Colonic mucosa (tissue), 4 donors: ENCODE data around the gene ASIP. TPM values are rescaled to one million over a fixed set of nuclear protein-coding genes. Genes with fewer than 3 reads are reported as not detected.
"Not testable (repeated sequence)": the region's sequence is repeated elsewhere in the genome, so short reads cannot be mapped to it uniquely, and the experiment has no call there.

Experiments used
- DNase-seq: peaks from one replicate; pipeline ENCODE4 v3.0.0-alpha.2; 2020
- H3K27ac ChIP-seq: fragments of 200-600 bp; one replicate; pipeline ENCODE4 v1.8.0; 2021
- H3K27me3 ChIP-seq: fragments of 200-600 bp; one replicate; pipeline ENCODE4 v1.8.0; 2021
- H3K36me3 ChIP-seq: fragments of 200-600 bp; one replicate; pipeline ENCODE4 v1.8.0; 2021
- H3K4me1 ChIP-seq: fragments of 200-600 bp; one replicate; pipeline ENCODE4 v1.8.0; 2021; ENCODE audit warnings: mild to moderate bottlenecking
- H3K4me3 ChIP-seq: fragments of 200-600 bp; one replicate; pipeline ENCODE4 v1.8.0; 2021
- H3K9ac ChIP-seq, 2 donors: one replicate each; pipeline ENCODE4 v1.7.0; 2013; ENCODE audit warnings: control low read depth in 2 of 2, low read depth in 2 of 2, low read length in 2 of 2
- H3K9me3 ChIP-seq: fragments of 200-600 bp; one replicate; pipeline ENCODE4 v1.8.0; 2021
- intact Hi-C: fragments of 100-400 bp; cut with DNase I; formaldehyde crosslinking; loops from one replicate; pipeline ENCODE4 v1.14.1; 2022
- total RNA-seq, 2 donors: library from RNA; stranded (reverse); fragmentation: NEBNext Ultra II Directional in 1 of 2; extraction: Animal tissue kit (Norgen Biotek cat#: 25700) in 1 of 2; gene quantifications; one replicate each; pipeline ENCODE4 v1.2.1, GENCODE V29; 2021
- TF ChIP-seq, protein P1 (sequence below): fragments of 200-600 bp; IDR thresholded peaks from one replicate; pipeline ENCODE4 v1.8.0; 2022; ENCODE audit warnings: antibody characterized with exemption, mild to moderate bottlenecking
- donor health status: healthy.
- donor health status: DM: no; HTN: no; CAD: no.
- donor health status: DM: no; HTN: no; CAD: no.

Gene ASIP
- total RNA-seq, 2 donors from 2014 or later: not detected

GRCh38 chr20:34254979-34255378, 13.8 kb downstream of the ASIP start:
- Histone ChIP-seq H3K27me3 (no peaks in the 10 kb centered on the region), H3K9me3 (no peaks in the 10 kb centered on the region), H3K4me1 (no peaks in the 10 kb centered on the region), H3K27ac (no peak overlapping the region), H3K36me3 (no peaks in the 10 kb centered on the region), H3K4me3 (no peak overlapping the region), H3K9ac (no peak overlapping the region)
- no peak for DNase-seq
- intact Hi-C loops: no loop called here
- TF ChIP-seq, protein P1, sequence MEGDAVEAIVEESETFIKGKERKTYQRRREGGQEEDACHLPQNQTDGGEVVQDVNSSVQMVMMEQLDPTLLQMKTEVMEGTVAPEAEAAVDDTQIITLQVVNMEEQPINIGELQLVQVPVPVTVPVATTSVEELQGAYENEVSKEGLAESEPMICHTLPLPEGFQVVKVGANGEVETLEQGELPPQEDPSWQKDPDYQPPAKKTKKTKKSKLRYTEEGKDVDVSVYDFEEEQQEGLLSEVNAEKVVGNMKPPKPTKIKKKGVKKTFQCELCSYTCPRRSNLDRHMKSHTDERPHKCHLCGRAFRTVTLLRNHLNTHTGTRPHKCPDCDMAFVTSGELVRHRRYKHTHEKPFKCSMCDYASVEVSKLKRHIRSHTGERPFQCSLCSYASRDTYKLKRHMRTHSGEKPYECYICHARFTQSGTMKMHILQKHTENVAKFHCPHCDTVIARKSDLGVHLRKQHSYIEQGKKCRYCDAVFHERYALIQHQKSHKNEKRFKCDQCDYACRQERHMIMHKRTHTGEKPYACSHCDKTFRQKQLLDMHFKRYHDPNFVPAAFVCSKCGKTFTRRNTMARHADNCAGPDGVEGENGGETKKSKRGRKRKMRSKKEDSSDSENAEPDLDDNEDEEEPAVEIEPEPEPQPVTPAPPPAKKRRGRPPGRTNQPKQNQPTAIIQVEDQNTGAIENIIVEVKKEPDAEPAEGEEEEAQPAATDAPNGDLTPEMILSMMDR: no peak

- intact Hi-C loops: no loop called here
- H3K27ac ChIP-seq: no peak overlapping the region
- TF ChIP-seq, protein P1: no peak
Observed at GRCh38 chr20:34256629-34257124, 15.5 kb downstream of the ASIP start.

GRCh38 chr20:34260208-34260942, 19.2 kb downstream of the ASIP start:
- DNase-seq: no peak
- TF ChIP-seq, protein P1: no peak
- no peak overlapping the region for H3K4me3 ChIP-seq

More at GRCh38 chr20:34256629-34257124, 15.5 kb downstream of the ASIP start:
- Histone ChIP-seq H3K9me3 (no peaks in the 10 kb centered on the region), H3K4me1 (no peaks in the 10 kb centered on the region), H3K4me3 (no peak overlapping the region), H3K9ac (no peak overlapping the region), H3K36me3 (no peaks in the 10 kb centered on the region), H3K27me3 (no peaks in the 10 kb centered on the region)
- no peak for DNase-seq

DNA sequence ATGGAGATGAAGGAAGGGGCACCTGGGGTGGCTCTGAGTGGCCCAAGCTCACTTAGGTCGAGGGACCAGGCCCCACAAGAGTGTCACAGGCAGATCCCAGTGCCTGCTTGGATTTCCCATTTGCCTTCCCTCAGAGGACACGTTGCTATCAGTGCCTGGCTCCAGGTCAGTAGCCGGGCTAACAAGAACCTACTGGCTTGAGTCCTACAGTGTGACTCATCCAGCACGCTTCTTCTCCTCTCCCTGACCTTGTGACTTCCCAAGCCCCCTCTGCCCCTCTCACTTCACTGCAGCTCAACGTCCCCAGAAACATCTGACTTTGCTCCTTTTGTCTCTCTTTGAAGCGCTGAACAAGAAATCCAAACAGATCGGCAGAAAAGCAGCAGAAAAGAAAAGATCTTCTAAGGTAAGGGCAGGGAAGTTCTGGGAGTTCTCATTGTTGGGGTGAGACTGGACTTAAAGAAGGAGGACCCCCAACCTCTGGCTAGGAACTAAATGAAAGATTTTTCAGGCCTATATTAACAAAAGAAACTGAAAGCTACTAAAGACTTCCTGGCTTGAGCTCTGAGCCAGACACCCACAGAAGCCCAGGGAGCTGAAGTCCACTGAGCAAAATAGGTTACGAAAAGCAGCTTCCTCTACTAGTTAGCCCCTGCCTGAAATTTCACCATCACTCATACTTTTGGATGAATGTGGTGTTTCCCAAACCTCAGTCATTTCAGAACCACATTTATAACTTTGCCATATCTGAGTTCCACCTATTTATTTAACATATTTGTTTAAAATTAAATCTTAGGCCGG, 21.5 kb downstream of the ASIP start:
- no peaks in the 10 kb centered on the region for H3K27me3 ChIP-seq
- H3K4me1 ChIP-seq: no peaks in the 10 kb centered on the region
- no peak overlapping the region for H3K4me3 ChIP-seq
- intact Hi-C loops: no loop called here
- no peak for DNase-seq
- TF ChIP-seq, protein P1: no peak
- no peak overlapping the region for H3K27ac ChIP-seq
- no peak overlapping the region for H3K9ac ChIP-seq
- no peaks in the 10 kb centered on the region for H3K9me3 ChIP-seq
- no peaks in the 10 kb centered on the region for H3K36me3 ChIP-seq

More at GRCh38 chr20:34260208-34260942, 19.2 kb downstream of the ASIP start:
- H3K4me1 ChIP-seq: no peaks in the 10 kb centered on the region
- H3K27ac ChIP-seq: no peak overlapping the region
- H3K9me3 ChIP-seq: no peaks in the 10 kb centered on the region
- H3K9ac ChIP-seq: no peak overlapping the region
- no peaks in the 10 kb centered on the region for H3K27me3 ChIP-seq
- intact Hi-C loops: no loop called here
- H3K36me3 ChIP-seq: no peaks in the 10 kb centered on the region

DNA sequence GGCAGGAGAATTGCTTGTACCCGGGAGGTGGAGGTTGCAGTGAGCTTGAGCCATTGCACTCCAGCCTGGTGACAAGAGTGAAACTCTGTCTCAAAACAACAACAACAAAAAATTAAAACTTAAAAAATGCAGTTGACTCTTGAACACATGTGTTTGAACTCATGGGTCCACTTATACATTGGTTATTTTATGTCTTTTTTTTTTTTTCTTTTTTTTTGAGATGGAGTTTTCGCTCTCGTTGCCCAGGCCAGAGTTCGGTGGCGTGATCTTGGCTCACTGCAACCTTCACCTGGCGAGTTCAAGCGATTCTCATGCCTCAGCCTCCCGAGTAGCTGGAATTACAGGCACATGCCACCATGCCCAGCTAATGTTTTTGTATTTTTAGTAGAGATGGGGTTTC, 22.2 kb downstream of the ASIP start:
- H3K9me3 ChIP-seq, intact Hi-C loops, H3K27ac ChIP-seq, H3K4me3 ChIP-seq, H3K27me3 ChIP-seq, DNase-seq, H3K9ac ChIP-seq, H3K4me1 ChIP-seq, H3K36me3 ChIP-seq: not testable (repeated sequence)
